ENCODE data around the gene ZNF709. TPM values are rescaled to one million over a fixed set of nuclear protein-coding genes. Genes with fewer than 3 reads are reported as not detected.
A peak's percentile ranks its signal among the peaks of the same experiment; 100 is the strongest.
"Not testable (repeated sequence)": the region's sequence is repeated elsewhere in the genome, so short reads cannot be mapped to it uniquely, and the experiment has no call there.

Gene ZNF709
- polyA plus RNA-seq, 3 donors, result 0.15 to 0.28 (median 0.19) TPM

DNA sequence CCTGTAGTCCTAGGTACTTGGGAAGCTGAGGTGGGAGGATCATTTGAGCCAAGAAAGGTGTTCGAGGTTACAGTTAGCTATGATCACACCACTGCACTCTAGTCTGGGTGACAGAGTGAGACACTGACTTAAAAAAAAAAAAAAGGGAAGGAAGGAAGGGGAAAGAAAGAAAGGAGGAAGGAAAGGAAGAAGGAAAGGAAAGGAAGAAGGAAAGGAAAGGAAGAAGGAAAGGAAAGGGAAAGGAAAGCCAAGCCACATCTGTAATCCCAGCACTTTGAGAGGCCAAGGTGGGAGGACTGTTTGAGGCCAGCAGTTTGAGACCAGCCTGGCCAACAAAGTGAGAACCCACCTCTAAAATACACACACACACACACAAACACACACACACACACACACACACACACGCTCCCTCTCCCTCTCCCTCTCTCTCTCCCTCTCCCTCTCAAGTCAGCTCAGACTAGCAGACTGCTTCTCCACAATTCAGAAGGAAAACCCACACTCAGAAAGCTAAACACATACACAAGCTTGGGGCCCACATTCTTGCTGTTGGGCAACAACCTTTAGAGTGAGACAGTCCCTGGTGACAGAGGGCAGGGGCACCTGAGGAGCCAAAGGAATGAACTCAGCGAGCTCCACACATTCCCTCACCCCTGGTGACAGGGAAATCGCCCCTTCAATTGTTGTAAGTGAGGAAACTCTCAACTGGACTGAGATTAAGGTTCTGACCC, 2.7 kb downstream of the ZNF709 start:
- Mint-ChIP-seq H3K9me3 (peaks cover 4 to 25% (median 13%) of the 10 kb centered on the region in 7 donors), H3K4me1 (peaks cover 31% of the 10 kb centered on the region), H3K27ac (peak overlapping the region in 1 of 7 donors; percentile 44), H3K4me3 (no peak overlapping the region), H3K27me3 (ENCODE audit: low read depth in 3 of 3) (peaks cover 2 to 5% (median 3%) of the 10 kb centered on the region in 3 donors), H3K36me3 (peaks cover 2 to 11% of the 10 kb centered on the region in 2 donors)
- intact Hi-C loops (cut with micrococcal nuclease), result loop anchor here in 1 of 2 donors (5.0 kb wide), 2 partner anchors 40 to 70 kb away; partner anchors contain the start of genes ZNF443 and ZNF564
- 29% methylated on average over 1 of the region's 4 CpGs for WGBS (ENCODE audit: insufficient coverage)
- H4K20me1 ChIP-seq (ENCODE audit: insufficient read depth, low read length), result no peaks in the 10 kb centered on the region
- no peak overlapping the region for H3K4me3 ChIP-seq (replicated peaks in 1 of 3; ENCODE audit: low read depth in 2 of 3, low read length in 3 of 3)
- H3K36me3 ChIP-seq (replicated peaks in 1 of 2; ENCODE audit: control insufficient read depth in 1 of 2, insufficient read depth in 2 of 2, low read length in 2 of 2), result no peaks in the 10 kb centered on the region
- no peaks in the 10 kb centered on the region for H3K27me3 ChIP-seq (ENCODE audit: control insufficient read depth in 2 of 2, insufficient read depth in 2 of 2, low read length in 2 of 2)
- DNase-seq, result no peak
- no peak overlapping the region for H3K9ac ChIP-seq (ENCODE audit: insufficient read depth, low read length, poor library complexity, severe bottlenecking)
- no peak overlapping the region for H2AFZ ChIP-seq (ENCODE audit: insufficient read depth, low read depth, low read length, poor library complexity, severe bottlenecking)
- H3K79me2 ChIP-seq (ENCODE audit: insufficient read depth, low read length), result no peaks in the 10 kb centered on the region
- no peak overlapping the region for H3K4me2 ChIP-seq (replicated peaks; ENCODE audit: extremely low read depth, low read length, poor library complexity, severe bottlenecking)
- TF ChIP-seq, protein P1, sequence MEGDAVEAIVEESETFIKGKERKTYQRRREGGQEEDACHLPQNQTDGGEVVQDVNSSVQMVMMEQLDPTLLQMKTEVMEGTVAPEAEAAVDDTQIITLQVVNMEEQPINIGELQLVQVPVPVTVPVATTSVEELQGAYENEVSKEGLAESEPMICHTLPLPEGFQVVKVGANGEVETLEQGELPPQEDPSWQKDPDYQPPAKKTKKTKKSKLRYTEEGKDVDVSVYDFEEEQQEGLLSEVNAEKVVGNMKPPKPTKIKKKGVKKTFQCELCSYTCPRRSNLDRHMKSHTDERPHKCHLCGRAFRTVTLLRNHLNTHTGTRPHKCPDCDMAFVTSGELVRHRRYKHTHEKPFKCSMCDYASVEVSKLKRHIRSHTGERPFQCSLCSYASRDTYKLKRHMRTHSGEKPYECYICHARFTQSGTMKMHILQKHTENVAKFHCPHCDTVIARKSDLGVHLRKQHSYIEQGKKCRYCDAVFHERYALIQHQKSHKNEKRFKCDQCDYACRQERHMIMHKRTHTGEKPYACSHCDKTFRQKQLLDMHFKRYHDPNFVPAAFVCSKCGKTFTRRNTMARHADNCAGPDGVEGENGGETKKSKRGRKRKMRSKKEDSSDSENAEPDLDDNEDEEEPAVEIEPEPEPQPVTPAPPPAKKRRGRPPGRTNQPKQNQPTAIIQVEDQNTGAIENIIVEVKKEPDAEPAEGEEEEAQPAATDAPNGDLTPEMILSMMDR (IDR thresholded peaks at IDR 0.05), result no peak
- H3K9me3 ChIP-seq (replicated peaks in 1 of 2; ENCODE audit: control insufficient read depth in 1 of 2, insufficient read depth in 1 of 2, low read length in 2 of 2), result peaks cover 0 to 23% of the 10 kb centered on the region in 2 donors
- no peak overlapping the region for H3K27ac ChIP-seq (ENCODE audit: low read depth in 1 of 2, low read length in 2 of 2)
- peaks cover 12 to 21% of the 10 kb centered on the region in 2 donors for H3K4me1 ChIP-seq (ENCODE audit: control insufficient read depth in 1 of 2, insufficient read depth in 2 of 2, low read length in 2 of 2)

GRCh38 chr19:12478234-12478941, 6.2 kb downstream of the ZNF709 start:
- H3K27me3 ChIP-seq (ENCODE audit: control insufficient read depth in 2 of 2, insufficient read depth in 2 of 2, low read length in 2 of 2), result no peaks in the 10 kb centered on the region
- peak overlapping the region in 1 of 7 donors; percentile 2 for H3K27ac Mint-ChIP-seq
- H3K4me2 ChIP-seq (replicated peaks; ENCODE audit: extremely low read depth, low read length, poor library complexity, severe bottlenecking), result no peak overlapping the region
- no peak overlapping the region for H3K27ac ChIP-seq (ENCODE audit: low read depth in 1 of 2, low read length in 2 of 2)
- H3K4me3 ChIP-seq (replicated peaks in 1 of 3; ENCODE audit: low read depth in 2 of 3, low read length in 3 of 3), result no peak overlapping the region
- H4K20me1 ChIP-seq (ENCODE audit: insufficient read depth, low read length), result no peaks in the 10 kb centered on the region
- no peak overlapping the region for H2AFZ ChIP-seq (ENCODE audit: insufficient read depth, low read depth, low read length, poor library complexity, severe bottlenecking)
- H3K4me1 Mint-ChIP-seq, result peaks cover 14% of the 10 kb centered on the region
- DNase-seq, result no peak
- peaks cover 30 to 36% of the 10 kb centered on the region in 2 donors for H3K9me3 ChIP-seq (replicated peaks in 1 of 2; ENCODE audit: control insufficient read depth in 1 of 2, insufficient read depth in 1 of 2, low read length in 2 of 2)
- H3K9ac ChIP-seq (ENCODE audit: insufficient read depth, low read length, poor library complexity, severe bottlenecking), result no peak overlapping the region
- peaks cover 4 to 11% of the 10 kb centered on the region in 2 donors for H3K36me3 Mint-ChIP-seq
- no peak overlapping the region for H3K4me3 Mint-ChIP-seq
- intact Hi-C loops (cut with micrococcal nuclease), result no loop called here
- H3K79me2 ChIP-seq (ENCODE audit: insufficient read depth, low read length), result no peaks in the 10 kb centered on the region
- peaks cover 0 to 5% of the 10 kb centered on the region in 2 donors for H3K4me1 ChIP-seq (ENCODE audit: control insufficient read depth in 1 of 2, insufficient read depth in 2 of 2, low read length in 2 of 2)
- no peaks in the 10 kb centered on the region for H3K36me3 ChIP-seq (replicated peaks in 1 of 2; ENCODE audit: control insufficient read depth in 1 of 2, insufficient read depth in 2 of 2, low read length in 2 of 2)
- 81% methylated on average over 2 of the region's 5 CpGs for WGBS (ENCODE audit: insufficient coverage)
- H3K9me3 Mint-ChIP-seq, result peaks cover 8 to 52% (median 32%) of the 10 kb centered on the region in 7 donors
- peaks cover 0 to 2% (median under 1%) of the 10 kb centered on the region in 3 donors for H3K27me3 Mint-ChIP-seq (ENCODE audit: low read depth in 3 of 3)
- TF ChIP-seq, protein P1 (IDR thresholded peaks at IDR 0.05), result no peak

DNA sequence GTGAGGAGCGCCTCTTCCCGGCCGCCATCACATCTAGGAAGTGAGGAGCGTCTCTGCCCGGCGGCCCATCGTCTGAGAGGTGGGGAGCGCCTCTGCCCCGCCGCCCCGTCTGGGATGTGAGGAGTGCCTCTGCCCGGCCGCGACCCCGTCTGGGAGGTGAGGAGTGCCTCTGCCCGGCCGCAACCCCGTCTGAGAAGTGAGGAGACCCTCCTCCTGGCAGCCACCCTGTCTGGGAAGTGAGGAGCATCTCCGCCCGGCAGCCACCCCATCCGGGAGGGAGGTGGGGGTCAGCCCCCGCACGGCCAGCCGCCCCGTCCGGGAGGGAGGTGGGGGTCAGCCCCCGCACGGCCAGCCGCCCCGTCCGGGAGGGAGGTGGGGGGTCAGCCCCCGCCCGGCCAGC, 17.0 kb downstream of the ZNF709 start:
- peaks cover 58 to 84% of the 10 kb centered on the region in 2 donors for H3K9me3 ChIP-seq (replicated peaks in 1 of 2; ENCODE audit: control insufficient read depth in 1 of 2, insufficient read depth in 1 of 2, low read length in 2 of 2)
- H4K20me1 ChIP-seq (ENCODE audit: insufficient read depth, low read length); H3K4me2 ChIP-seq (replicated peaks; ENCODE audit: extremely low read depth, low read length, poor library complexity, severe bottlenecking); H3K27ac Mint-ChIP-seq; intact Hi-C loops (cut with micrococcal nuclease); H3K27ac ChIP-seq (ENCODE audit: low read depth in 1 of 2, low read length in 2 of 2); H3K79me2 ChIP-seq (ENCODE audit: insufficient read depth, low read length); H3K4me3 ChIP-seq (replicated peaks in 1 of 3; ENCODE audit: low read depth in 2 of 3, low read length in 3 of 3); DNase-seq; H3K4me3 Mint-ChIP-seq; H2AFZ ChIP-seq (ENCODE audit: insufficient read depth, low read depth, low read length, poor library complexity, severe bottlenecking); H3K4me1 ChIP-seq (ENCODE audit: control insufficient read depth in 1 of 2, insufficient read depth in 2 of 2, low read length in 2 of 2); H3K4me1 Mint-ChIP-seq; H3K27me3 ChIP-seq (ENCODE audit: control insufficient read depth in 2 of 2, insufficient read depth in 2 of 2, low read length in 2 of 2); H3K27me3 Mint-ChIP-seq (ENCODE audit: low read depth in 3 of 3); H3K9ac ChIP-seq (ENCODE audit: insufficient read depth, low read length, poor library complexity, severe bottlenecking): not testable (repeated sequence)
- H3K36me3 ChIP-seq (replicated peaks in 1 of 2; ENCODE audit: control insufficient read depth in 1 of 2, insufficient read depth in 2 of 2, low read length in 2 of 2), result peaks cover 0 to 32% of the 10 kb centered on the region in 2 donors
- Mint-ChIP-seq H3K9me3 (peaks cover 38 to 84% (median 75%) of the 10 kb centered on the region in 7 donors), H3K36me3 (peaks cover 11 to 33% of the 10 kb centered on the region in 2 donors)
- 100% methylated on average over 7 of the region's 33 CpGs for WGBS (ENCODE audit: insufficient coverage)

Data from CD14-positive monocyte (primary cell).